Lung (tissue), 12 donors: ENCODE results near the gene SLC51A. TPM values are rescaled to one million over a fixed set of nuclear protein-coding genes. Genes with fewer than 3 reads are reported as not detected.
"Not testable (repeated sequence)": the region's sequence is repeated elsewhere in the genome, so short reads cannot be mapped to it uniquely, and the experiment has no call there.

Experiments
- ATAC-seq: fragments of 200-7000 bp; cut with Tn5 transposase; one replicate; pipeline ENCODE4 v1.9.1; 2020; ENCODE audit warnings: moderate number of reproducible peaks; ENCODE audit not compliant: insufficient read depth, low FRiP score
- DNase-seq, 3 donors: peaks; one replicate each; pipeline ENCODE4 v3.0.0-alpha.2; 2013 to 2017
- H3K27ac ChIP-seq, 2 donors: one replicate each; pipeline ENCODE4 v1.5.1; 2013; ENCODE audit warnings: mild to moderate bottlenecking in 2 of 2, moderate library complexity in 2 of 2, control low read depth in 1 of 2, inconsistent platforms in 1 of 2, low read depth in 1 of 2, low read length in 1 of 2
- H3K27me3 ChIP-seq, 3 donors: one replicate each; pipeline ENCODE4 v1.5.1; 2013; ENCODE audit warnings: low read length in 2 of 3; ENCODE audit not compliant: control insufficient read depth in 3 of 3, insufficient read depth in 3 of 3
- H3K36me3 ChIP-seq, 4 donors: one replicate each; pipeline ENCODE4 v1.5.1; 2013; ENCODE audit warnings: low read length in 4 of 4, mild to moderate bottlenecking in 1 of 4, moderate library complexity in 1 of 4; ENCODE audit not compliant: control insufficient read depth in 4 of 4, insufficient read depth in 4 of 4
- H3K4me1 ChIP-seq, 5 donors: one replicate each; pipeline ENCODE4 v1.5.1; 2013; ENCODE audit warnings: low read length in 5 of 5, mild to moderate bottlenecking in 2 of 5, moderate library complexity in 1 of 5; ENCODE audit not compliant: control insufficient read depth in 5 of 5, insufficient read depth in 5 of 5
- H3K4me3 ChIP-seq: one replicate; pipeline ENCODE4 v1.5.1; 2013; ENCODE audit warnings: mild to moderate bottlenecking, control low read depth, moderate library complexity
- H3K9ac ChIP-seq, 2 donors: one replicate each; pipeline ENCODE4 v1.5.1; 2013; ENCODE audit warnings: low read length in 2 of 2, control low read depth in 1 of 2; ENCODE audit not compliant: insufficient read depth in 1 of 2
- H3K9me3 ChIP-seq, 4 donors: one replicate each; pipeline ENCODE4 v1.5.1; 2013; ENCODE audit warnings: low read length in 3 of 4, mild to moderate bottlenecking in 1 of 4, moderate library complexity in 1 of 4; ENCODE audit not compliant: control insufficient read depth in 4 of 4, insufficient read depth in 3 of 4
- CTCF ChIP-seq: IDR thresholded peaks from 2 replicates; pipeline ENCODE4 v1.5.1; 2012; ENCODE audit warnings: mild to moderate bottlenecking; ENCODE audit errors: control extremely low read depth, extremely low read depth
- WGBS, 2 donors: extraction: QIAGEN DNeasy Blood & Tissue Kit; methylation state at CpG; one replicate each; pipeline ENCODE4 v1.1.7; 2013; 5-methylcytosine and 5-hydroxymethylcytosine counted together
- polyA plus RNA-seq, 2 donors: library from polyadenylated mRNA; stranded (reverse); fragments of 200-250 nt; gene quantifications; one replicate each; pipeline ENCODE4 v1.2.1, GENCODE V29; 2013
- total RNA-seq, 2 donors: library from RNA; depleted of rRNA in 1 of 2; stranded (reverse); fragments of >200 nt in 1 of 2; gene quantifications; one replicate each; pipeline ENCODE4 v1.2.1, GENCODE V29; 2014 to 2021
- donor health status: control.
- donor health status: control.
- donor health status: Bipolar disorder and iron deficiency.
- donor health status: healthy.
- donor health status: DM: yes; HTN: yes; CAD: no.

The SLC51A gene
- total and polyA plus RNA-seq, 4 donors = 0.73 to 7.2 (median 1.9) TPM

- no peak for DNase-seq
- H3K9ac ChIP-seq = no peak overlapping the region
- no peak overlapping the region for H3K4me3 ChIP-seq
- no peak overlapping the region for H3K27ac ChIP-seq
- H3K36me3 ChIP-seq = peaks cover 25 to 31% (median 29%) of the 10 kb centered on the region in 4 donors
- no peak for TF ChIP-seq CTCF
- H3K4me1 ChIP-seq = peaks cover 0 to 9% (median 0%) of the 10 kb centered on the region in 5 donors
- no peaks in the 10 kb centered on the region for H3K9me3 ChIP-seq
- no peak for ATAC-seq
- WGBS, 2 donors = 86 to 90% methylated on average over 4 of the region's 4 CpGs
- no peaks in the 10 kb centered on the region for H3K27me3 ChIP-seq
These were observed 24.1 kb downstream of the SLC51A start for GRCh38 chr3:196240424-196240823.

GRCh38 chr3:196241704-196242103, 25.4 kb downstream of the SLC51A start:
- no peak for TF ChIP-seq CTCF
- ATAC-seq (no peak), DNase-seq (no peak)
- Histone ChIP-seq H3K27ac (no peak overlapping the region), H3K9me3 (no peaks in the 10 kb centered on the region), H3K27me3 (no peaks in the 10 kb centered on the region), H3K36me3 (peaks cover 31 to 39% (median 32%) of the 10 kb centered on the region in 4 donors), H3K9ac (no peak overlapping the region), H3K4me1 (peaks cover 0 to 9% (median 0%) of the 10 kb centered on the region in 5 donors), H3K4me3 (no peak overlapping the region)
- WGBS, 2 donors = 87 to 90% methylated on average over 8 of the region's 8 CpGs

- not testable (repeated sequence) for H3K27me3 ChIP-seq, H3K9ac ChIP-seq, H3K4me3 ChIP-seq, H3K9me3 ChIP-seq, H3K4me1 ChIP-seq, H3K27ac ChIP-seq, ATAC-seq, DNase-seq
- WGBS, 2 donors = 96 to 97% methylated on average over 34 of the region's 34 CpGs
- H3K36me3 ChIP-seq = peaks cover 24 to 37% (median 26%) of the 10 kb centered on the region in 4 donors
These were observed 27.8 kb downstream of the SLC51A start for GRCh38 chr3:196244166-196244565.

- DNase-seq = no peak
These were observed 30.4 kb downstream of the SLC51A start for GRCh38 chr3:196246612-196247308.

More at GRCh38 chr3:196246612-196247308, 30.4 kb downstream of the SLC51A start:
- H3K9me3 ChIP-seq = no peaks in the 10 kb centered on the region
- no peak overlapping the region for H3K27ac ChIP-seq
- no peak overlapping the region for H3K4me3 ChIP-seq
- 48 to 81% methylated on average over 13 of the region's 13 CpGs for WGBS, 2 donors
- no peaks in the 10 kb centered on the region for H3K27me3 ChIP-seq
- no peak for TF ChIP-seq CTCF
- H3K9ac ChIP-seq = no peak overlapping the region
- ATAC-seq = no peak
- H3K4me1 ChIP-seq = no peaks in the 10 kb centered on the region
- H3K36me3 ChIP-seq = peaks cover 17 to 38% (median 23%) of the 10 kb centered on the region in 4 donors
